ENCODE data around the gene ELOVL6.

Gene ELOVL6

DNA sequence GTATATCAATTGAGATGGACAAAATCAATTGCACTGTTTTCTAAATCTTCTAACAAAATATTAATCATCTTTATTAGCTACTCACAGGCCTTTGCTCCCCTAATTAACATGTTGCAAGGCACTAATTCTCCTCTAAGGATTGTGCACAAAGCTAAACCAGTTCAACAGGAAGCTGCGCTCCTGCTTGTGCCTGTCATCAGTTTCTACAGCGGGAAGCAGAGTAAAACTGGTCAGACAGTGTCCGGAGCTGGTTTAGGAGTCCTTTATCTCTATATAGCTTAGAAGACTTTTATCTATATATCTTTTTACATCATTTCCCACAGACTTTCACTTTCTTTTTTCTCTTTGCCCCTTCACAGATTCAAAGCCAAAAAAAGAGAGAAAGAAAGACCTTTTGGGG, 79.1 kb downstream of the ELOVL6 start:
- Histone ChIP-seq H3K9me3 (ENCODE audit: insufficient read depth, low read depth, low read length) (no peaks in the 10 kb centered on the region), H3K9ac (ENCODE audit: low read depth, low read length) (no peak overlapping the region), H3K27ac (ENCODE audit: low read length) (no peak overlapping the region), H3K4me3 (ENCODE audit: low read length) (no peak overlapping the region), H3K27me3 (ENCODE audit: insufficient read depth, low read length) (no peaks in the 10 kb centered on the region), H3K4me1 (ENCODE audit: insufficient read depth, low read length) (peaks cover 11% of the 10 kb centered on the region; the same call in 1 of the 2 replicates), H3K36me3 (ENCODE audit: insufficient read depth, low read depth, low read length) (peaks cover 25% of the 10 kb centered on the region; the same call in 1 of the 2 replicates)

- Histone ChIP-seq H3K9me3 (ENCODE audit: insufficient read depth, low read depth, low read length) (no peaks in the 10 kb centered on the region), H3K27ac (ENCODE audit: low read length) (no peak overlapping the region), H3K9ac (ENCODE audit: low read depth, low read length) (no peak overlapping the region), H3K4me1 (ENCODE audit: insufficient read depth, low read length) (peaks cover 16% of the 10 kb centered on the region), H3K36me3 (ENCODE audit: insufficient read depth, low read depth, low read length) (peaks cover 24% of the 10 kb centered on the region; the same call in 1 of the 2 replicates), H3K27me3 (ENCODE audit: insufficient read depth, low read length) (no peaks in the 10 kb centered on the region), H3K4me3 (ENCODE audit: low read length) (no peak overlapping the region)
Measured at GRCh38 chr4:110112056-110112455, 86.4 kb downstream of the ELOVL6 start.

GRCh38 chr4:110109455-110109854, 89.0 kb downstream of the ELOVL6 start:
- Histone ChIP-seq H3K27me3 (ENCODE audit: insufficient read depth, low read length) (no peaks in the 10 kb centered on the region), H3K36me3 (ENCODE audit: insufficient read depth, low read depth, low read length) (peaks cover 24% of the 10 kb centered on the region), H3K4me3 (ENCODE audit: low read length) (no peak overlapping the region), H3K4me1 (ENCODE audit: insufficient read depth, low read length) (peaks cover 25% of the 10 kb centered on the region), H3K9me3 (ENCODE audit: insufficient read depth, low read depth, low read length) (no peaks in the 10 kb centered on the region), H3K9ac (ENCODE audit: low read depth, low read length) (no peak overlapping the region), H3K27ac (ENCODE audit: low read length) (no peak overlapping the region)

DNA sequence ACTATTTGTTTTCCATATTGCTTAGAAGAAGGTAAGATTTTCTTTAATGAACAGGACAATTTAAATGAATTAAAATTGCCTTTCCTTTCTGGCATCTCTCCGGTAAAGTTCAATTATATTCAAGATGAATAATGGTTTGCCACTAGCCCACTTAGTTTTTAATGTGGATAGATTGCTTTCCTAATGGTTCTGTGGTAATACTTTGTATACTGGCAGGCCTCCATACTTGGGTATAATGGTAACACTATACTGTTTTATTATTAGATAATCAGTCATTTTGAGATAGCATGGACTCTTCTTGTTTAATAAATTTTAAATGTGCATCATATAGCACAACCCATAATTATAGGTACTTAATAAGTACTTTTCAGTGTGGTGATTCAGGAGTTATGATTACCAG, 89.5 kb downstream of the ELOVL6 start:
- Histone ChIP-seq H3K27ac (ENCODE audit: low read length) (no peak overlapping the region), H3K9me3 (ENCODE audit: insufficient read depth, low read depth, low read length) (no peaks in the 10 kb centered on the region), H3K36me3 (ENCODE audit: insufficient read depth, low read depth, low read length) (peaks cover 27% of the 10 kb centered on the region), H3K4me3 (ENCODE audit: low read length) (no peak overlapping the region), H3K9ac (ENCODE audit: low read depth, low read length) (no peak overlapping the region), H3K27me3 (ENCODE audit: insufficient read depth, low read length) (no peaks in the 10 kb centered on the region), H3K4me1 (ENCODE audit: insufficient read depth, low read length) (peaks cover 25% of the 10 kb centered on the region)

DNA sequence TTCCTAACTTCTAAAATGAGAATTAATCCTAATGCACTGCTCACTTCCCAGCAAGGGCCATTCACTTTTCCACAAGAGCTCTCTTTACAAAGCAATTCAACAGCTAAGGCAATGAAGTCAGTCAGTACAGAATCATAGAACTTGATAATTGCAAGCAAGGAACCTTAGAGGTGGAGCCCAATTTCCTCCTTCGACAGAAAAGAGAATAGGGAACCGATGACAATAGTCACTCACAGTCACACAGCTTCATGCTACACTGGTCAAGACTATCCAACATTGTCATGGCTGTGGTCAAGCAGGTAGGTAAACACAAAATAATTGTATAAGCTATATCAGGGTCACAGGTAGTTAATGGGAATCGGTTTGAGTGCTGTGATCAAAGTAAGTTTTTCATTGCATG, 90.0 kb downstream of the ELOVL6 start:
- no peaks in the 10 kb centered on the region for H3K9me3 ChIP-seq (ENCODE audit: insufficient read depth, low read depth, low read length)
- H3K4me1 ChIP-seq (ENCODE audit: insufficient read depth, low read length): peaks cover 25% of the 10 kb centered on the region
- H3K27me3 ChIP-seq (ENCODE audit: insufficient read depth, low read length): no peaks in the 10 kb centered on the region
- H3K36me3 ChIP-seq (ENCODE audit: insufficient read depth, low read depth, low read length): peaks cover 30% of the 10 kb centered on the region
- no peak overlapping the region for H3K4me3 ChIP-seq (ENCODE audit: low read length)
- H3K9ac ChIP-seq (ENCODE audit: low read depth, low read length): no peak overlapping the region
- H3K27ac ChIP-seq (ENCODE audit: low read length): no peak overlapping the region

DNA sequence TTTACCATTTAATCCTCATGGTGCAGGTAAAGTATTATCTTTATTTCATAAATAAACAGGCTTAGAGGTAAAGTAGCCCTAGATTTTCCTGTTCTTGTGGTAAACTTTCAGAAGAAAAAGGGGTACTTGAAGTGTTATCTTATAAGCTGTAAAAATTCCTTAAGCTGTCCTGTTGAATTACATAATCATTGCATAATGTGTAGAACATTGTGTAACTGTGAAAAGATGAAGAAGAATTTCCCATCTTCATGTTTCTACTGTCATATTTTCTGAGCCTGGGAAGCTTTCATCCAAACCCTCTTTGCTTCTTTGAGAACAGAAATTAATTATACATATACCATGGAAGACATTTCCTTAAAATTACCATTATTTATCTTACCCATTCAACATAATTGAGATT, 90.5 kb downstream of the ELOVL6 start:
- H3K9ac ChIP-seq (ENCODE audit: low read depth, low read length): no peak overlapping the region
- H3K27ac ChIP-seq (ENCODE audit: low read length): no peak overlapping the region
- no peaks in the 10 kb centered on the region for H3K9me3 ChIP-seq (ENCODE audit: insufficient read depth, low read depth, low read length)
- no peaks in the 10 kb centered on the region for H3K27me3 ChIP-seq (ENCODE audit: insufficient read depth, low read length)
- H3K4me3 ChIP-seq (ENCODE audit: low read length): no peak overlapping the region
- peaks cover 30% of the 10 kb centered on the region for H3K36me3 ChIP-seq (ENCODE audit: insufficient read depth, low read depth, low read length)
- H3K4me1 ChIP-seq (ENCODE audit: insufficient read depth, low read length): peaks cover 25% of the 10 kb centered on the region

- Histone ChIP-seq H3K36me3 (ENCODE audit: insufficient read depth, low read depth, low read length) (peaks cover 25% of the 10 kb centered on the region), H3K27ac (ENCODE audit: low read length) (peak overlapping the region; percentile 88)
Measured at GRCh38 chr4:110106931-110107296, 91.5 kb downstream of the ELOVL6 start.

GRCh38 chr4:110104661-110105060, 93.8 kb downstream of the ELOVL6 start:
- H3K9me3 ChIP-seq (ENCODE audit: insufficient read depth, low read depth, low read length): no peaks in the 10 kb centered on the region
- no peak overlapping the region for H3K9ac ChIP-seq (ENCODE audit: low read depth, low read length)
- no peak overlapping the region for H3K4me3 ChIP-seq (ENCODE audit: low read length)
- H3K27me3 ChIP-seq (ENCODE audit: insufficient read depth, low read length): no peaks in the 10 kb centered on the region
- peaks cover 22% of the 10 kb centered on the region for H3K4me1 ChIP-seq (ENCODE audit: insufficient read depth, low read length)
- H3K27ac ChIP-seq (ENCODE audit: low read length): no peak overlapping the region
- H3K36me3 ChIP-seq (ENCODE audit: insufficient read depth, low read depth, low read length): peaks cover 18% of the 10 kb centered on the region

More at GRCh38 chr4:110106931-110107296, 91.5 kb downstream of the ELOVL6 start:
- Histone ChIP-seq H3K9me3 (ENCODE audit: insufficient read depth, low read depth, low read length) (no peaks in the 10 kb centered on the region), H3K4me3 (ENCODE audit: low read length) (peak overlapping the region; percentile 38), H3K9ac (ENCODE audit: low read depth, low read length) (peak overlapping the region; percentile 43; the same call in 1 of the 2 replicates), H3K27me3 (ENCODE audit: insufficient read depth, low read length) (no peaks in the 10 kb centered on the region), H3K4me1 (ENCODE audit: insufficient read depth, low read length) (peaks cover 25% of the 10 kb centered on the region)

DNA sequence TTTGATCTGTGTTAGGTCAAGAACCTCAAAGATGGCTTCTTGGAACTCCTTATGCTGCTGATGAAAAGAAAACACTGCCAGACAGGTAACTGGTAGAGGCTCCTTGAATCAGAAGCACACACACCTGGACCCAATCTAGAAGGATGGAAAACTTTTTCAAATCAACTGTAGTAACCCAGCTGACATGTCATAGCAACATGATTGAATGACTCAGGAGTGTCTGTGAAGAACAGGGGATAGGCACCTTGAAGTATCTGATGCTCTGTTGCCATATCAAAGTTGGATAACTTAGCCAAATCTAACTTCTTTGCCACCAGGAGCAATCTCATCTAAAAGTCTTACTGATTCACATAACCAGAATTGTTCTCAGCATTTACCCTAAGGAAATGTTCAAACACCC, 98.8 kb downstream of the ELOVL6 start:
- H3K27me3 ChIP-seq (ENCODE audit: insufficient read depth, low read length): no peaks in the 10 kb centered on the region
- no peak overlapping the region for H3K4me3 ChIP-seq (ENCODE audit: low read length)
- H3K36me3 ChIP-seq (ENCODE audit: insufficient read depth, low read depth, low read length): peaks cover 8% of the 10 kb centered on the region
- H3K27ac ChIP-seq (ENCODE audit: low read length): no peak overlapping the region
- peaks cover 2% of the 10 kb centered on the region; the same call in 1 of the 2 replicates for H3K4me1 ChIP-seq (ENCODE audit: insufficient read depth, low read length)
- no peak overlapping the region for H3K9ac ChIP-seq (ENCODE audit: low read depth, low read length)
- H3K9me3 ChIP-seq (ENCODE audit: insufficient read depth, low read depth, low read length): no peaks in the 10 kb centered on the region

- Histone ChIP-seq H3K9me3 (ENCODE audit: insufficient read depth, low read depth, low read length) (no peaks in the 10 kb centered on the region), H3K27me3 (ENCODE audit: insufficient read depth, low read length) (no peaks in the 10 kb centered on the region)
Measured at GRCh38 chr4:110096405-110096804, 102.0 kb downstream of the ELOVL6 start.

DNA sequence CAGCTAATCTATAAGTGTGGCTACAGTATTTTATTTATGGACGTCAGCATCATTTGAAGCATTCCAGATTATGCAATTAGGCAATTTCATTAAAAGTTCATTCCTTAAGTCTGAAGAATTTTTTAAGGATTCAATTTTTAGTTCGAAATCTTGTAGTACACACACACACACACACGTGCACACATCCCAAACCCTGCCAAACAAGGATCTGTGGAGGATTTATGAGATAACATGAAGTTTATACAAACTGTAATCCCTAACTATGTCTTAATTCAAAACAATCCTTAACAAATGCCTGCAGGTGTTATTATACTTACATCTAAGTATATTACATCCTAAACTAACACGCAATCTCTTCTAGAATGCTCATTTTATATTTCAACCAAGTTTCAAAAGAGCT, 105.8 kb downstream of the ELOVL6 start:
- H3K36me3 ChIP-seq (ENCODE audit: insufficient read depth, low read depth, low read length): no peaks in the 10 kb centered on the region
- no peak overlapping the region for H3K27ac ChIP-seq (ENCODE audit: low read length)
- no peaks in the 10 kb centered on the region for H3K9me3 ChIP-seq (ENCODE audit: insufficient read depth, low read depth, low read length)
- H3K4me3 ChIP-seq (ENCODE audit: low read length): no peak overlapping the region
- no peak overlapping the region for H3K9ac ChIP-seq (ENCODE audit: low read depth, low read length)
- H3K4me1 ChIP-seq (ENCODE audit: insufficient read depth, low read length): peaks cover 27% of the 10 kb centered on the region
- H3K27me3 ChIP-seq (ENCODE audit: insufficient read depth, low read length): no peaks in the 10 kb centered on the region

More at GRCh38 chr4:110096405-110096804, 102.0 kb downstream of the ELOVL6 start:
- H3K36me3 ChIP-seq (ENCODE audit: insufficient read depth, low read depth, low read length): no peaks in the 10 kb centered on the region
- H3K4me1 ChIP-seq (ENCODE audit: insufficient read depth, low read length): peaks cover 6% of the 10 kb centered on the region; the same call in 1 of the 2 replicates
- no peak overlapping the region for H3K4me3 ChIP-seq (ENCODE audit: low read length)
- H3K9ac ChIP-seq (ENCODE audit: low read depth, low read length): no peak overlapping the region
- H3K27ac ChIP-seq (ENCODE audit: low read length): no peak overlapping the region

DNA sequence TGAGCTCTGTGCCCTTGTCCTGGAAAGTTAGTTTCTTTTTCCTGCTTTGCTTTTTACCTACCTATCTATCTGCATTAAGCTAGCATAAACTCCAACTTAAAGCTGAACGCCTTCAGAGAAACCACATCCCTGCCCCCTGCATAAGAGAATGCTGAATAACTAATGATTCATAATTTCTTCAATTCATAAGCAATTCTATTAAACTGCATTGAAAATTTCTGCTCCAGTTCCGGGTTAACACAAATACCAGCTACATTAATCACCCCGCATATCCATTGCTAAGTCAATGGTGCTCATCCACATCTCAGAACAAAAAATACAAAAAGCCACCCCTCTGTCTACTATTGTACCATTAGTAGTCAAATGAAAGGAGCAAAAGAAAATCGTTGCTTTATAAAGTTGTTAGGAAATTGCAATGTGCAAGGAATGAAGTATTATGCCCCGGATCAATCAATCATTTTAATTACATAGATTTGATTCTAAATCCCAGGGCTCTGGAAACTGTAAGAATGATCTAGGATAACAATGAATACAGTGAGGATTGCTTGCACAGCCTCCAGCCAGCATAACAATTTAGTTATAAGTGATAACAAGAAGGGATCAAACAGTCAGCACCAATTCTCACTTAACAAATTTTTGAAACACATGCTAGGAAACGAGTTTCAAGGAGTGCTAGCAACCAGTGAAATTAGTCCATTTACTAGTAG, 106.8 kb downstream of the ELOVL6 start:
- Histone ChIP-seq H3K27ac (ENCODE audit: low read length) (no peak overlapping the region), H3K4me1 (ENCODE audit: insufficient read depth, low read length) (peaks cover 27% of the 10 kb centered on the region), H3K9ac (ENCODE audit: low read depth, low read length) (no peak overlapping the region), H3K27me3 (ENCODE audit: insufficient read depth, low read length) (no peaks in the 10 kb centered on the region), H3K36me3 (ENCODE audit: insufficient read depth, low read depth, low read length) (no peaks in the 10 kb centered on the region), H3K4me3 (ENCODE audit: low read length) (no peak overlapping the region), H3K9me3 (ENCODE audit: insufficient read depth, low read depth, low read length) (no peaks in the 10 kb centered on the region)

Measured in iPS-20b (cell line).